Measurements from ENCODE around the gene MMP15.

DNA sequence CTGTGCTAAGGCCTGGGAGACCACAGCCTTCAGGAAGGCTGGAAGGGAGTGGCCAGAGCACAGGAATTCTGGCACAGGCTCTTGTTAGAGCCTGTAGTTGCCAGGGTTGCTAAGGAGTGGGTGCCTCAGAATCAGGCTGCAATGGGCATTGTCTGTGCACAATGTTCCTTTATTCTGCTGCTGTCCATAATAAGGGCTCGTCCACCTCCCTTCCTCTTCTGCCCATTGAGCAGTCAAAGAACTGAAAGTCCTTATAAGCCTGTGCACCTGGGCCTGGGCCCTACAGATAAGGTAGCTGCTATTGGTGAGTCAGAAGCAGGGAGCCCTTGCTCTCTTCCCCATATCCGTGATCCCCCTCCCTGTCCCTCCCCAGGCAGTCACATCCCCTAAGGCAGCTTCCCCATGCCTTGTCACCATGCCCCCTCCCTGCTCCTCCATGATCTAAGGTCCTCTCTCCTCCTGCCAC lies 49.2 kb upstream of the MMP15 start:
- TF ChIP-seq, protein P1, sequence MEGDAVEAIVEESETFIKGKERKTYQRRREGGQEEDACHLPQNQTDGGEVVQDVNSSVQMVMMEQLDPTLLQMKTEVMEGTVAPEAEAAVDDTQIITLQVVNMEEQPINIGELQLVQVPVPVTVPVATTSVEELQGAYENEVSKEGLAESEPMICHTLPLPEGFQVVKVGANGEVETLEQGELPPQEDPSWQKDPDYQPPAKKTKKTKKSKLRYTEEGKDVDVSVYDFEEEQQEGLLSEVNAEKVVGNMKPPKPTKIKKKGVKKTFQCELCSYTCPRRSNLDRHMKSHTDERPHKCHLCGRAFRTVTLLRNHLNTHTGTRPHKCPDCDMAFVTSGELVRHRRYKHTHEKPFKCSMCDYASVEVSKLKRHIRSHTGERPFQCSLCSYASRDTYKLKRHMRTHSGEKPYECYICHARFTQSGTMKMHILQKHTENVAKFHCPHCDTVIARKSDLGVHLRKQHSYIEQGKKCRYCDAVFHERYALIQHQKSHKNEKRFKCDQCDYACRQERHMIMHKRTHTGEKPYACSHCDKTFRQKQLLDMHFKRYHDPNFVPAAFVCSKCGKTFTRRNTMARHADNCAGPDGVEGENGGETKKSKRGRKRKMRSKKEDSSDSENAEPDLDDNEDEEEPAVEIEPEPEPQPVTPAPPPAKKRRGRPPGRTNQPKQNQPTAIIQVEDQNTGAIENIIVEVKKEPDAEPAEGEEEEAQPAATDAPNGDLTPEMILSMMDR (IDR thresholded peaks at IDR 0.05), result no peak
- no peak for TF ChIP-seq POLR2A (IDR thresholded peaks at IDR 0.05)

All from uterus (tissue), 2 donors.